OCI-LY7 (cell line): ENCODE data around the gene MACROD1. TPM values are rescaled to one million over a fixed set of nuclear protein-coding genes. Genes with fewer than 3 reads are reported as not detected.
A peak's percentile ranks its signal among the peaks of the same experiment; 100 is the strongest.

Source experiments
- BruUV-seq: library from RNA; stranded (reverse); fragments of 400-500 nt; replicated peaks from 2 replicates; lab custom pipeline; 2021; lab: Mats Ljungman, UMichigan
- CTCF ChIA-PET: fragments of 300-600 bp; sonication (Branson Sonifier 250); formaldehyde crosslinking; loops from one replicate; lab custom pipeline; 2022; ENCODE audit warnings: antibody characterized with exemption; ENCODE audit not compliant: unreplicated experiment; lab: Charles Lee
- POLR2A ChIA-PET: fragments of 300-600 bp; sonication (Branson Sonifier 250); formaldehyde crosslinking; loops from one replicate; lab custom pipeline; 2022; ENCODE audit warnings: antibody characterized with exemption; lab: Charles Lee
- DNase-seq: peaks from one replicate; pipeline ENCODE4 v3.0.0-alpha.2; 2015; ENCODE audit warnings: low spot score
- H2AFZ ChIP-seq: fragments of 200-600 bp; sonication (generic), shearing (Covaris generic); 2 replicates; pipeline ENCODE4 v1.6.1; 2014; ENCODE audit warnings: mild to moderate bottlenecking, antibody characterized with exemption, low read length, moderate library complexity
- H3K27ac ChIP-seq: fragments of 200-600 bp; sonication (generic); 2 replicates; pipeline ENCODE4 v1.5.1; 2014; ENCODE audit warnings: mixed run types, low read depth, mild to moderate bottlenecking, moderate library complexity, low read length, inconsistent platforms; ENCODE audit not compliant: poor library complexity, severe bottlenecking
- H3K36me3 ChIP-seq: fragments of 200-600 bp; sonication (generic); 2 replicates; pipeline ENCODE4 v1.6.1; 2014; ENCODE audit warnings: mild to moderate bottlenecking, antibody characterized with exemption, low read length, moderate library complexity, mixed read lengths; ENCODE audit not compliant: insufficient read depth
- H3K4me1 ChIP-seq: fragments of 200-600 bp; sonication (generic); 2 replicates; pipeline ENCODE4 v1.5.1; 2014; ENCODE audit warnings: mild to moderate bottlenecking, low read length; ENCODE audit not compliant: insufficient read depth, poor library complexity, severe bottlenecking
- H3K4me2 ChIP-seq: fragments of 200-600 bp; sonication (generic); 2 replicates; pipeline ENCODE4 v1.6.1; 2014; ENCODE audit warnings: mild to moderate bottlenecking, low read length
- H3K4me3 ChIP-seq: fragments of 200-600 bp; sonication (generic); 2 replicates; pipeline ENCODE4 v1.5.1; 2014; ENCODE audit warnings: mild to moderate bottlenecking, low read depth, low read length; ENCODE audit not compliant: poor library complexity, severe bottlenecking
- H3K79me2 ChIP-seq: fragments of 200-600 bp; sonication (generic); 2 replicates; pipeline ENCODE4 v1.6.1; 2016; ENCODE audit warnings: low read depth, mild to moderate bottlenecking, low read length, moderate library complexity, mixed read lengths; ENCODE audit not compliant: insufficient read depth
- H3K9me2 ChIP-seq: fragments of 200-600 bp; sonication (generic); 2 replicates; pipeline ENCODE4 v1.6.1; 2016; ENCODE audit warnings: mild to moderate bottlenecking, low read length, mixed read lengths; ENCODE audit not compliant: insufficient read depth
- H3K9me3 ChIP-seq: fragments of 200-600 bp; sonication (generic); 2 replicates; pipeline ENCODE4 v1.6.1; 2014; ENCODE audit warnings: mild to moderate bottlenecking, mixed run types, low read length, mixed read lengths
- H4K20me1 ChIP-seq: fragments of 200-600 bp; sonication (generic); 2 replicates; pipeline ENCODE4 v1.6.1; 2014; ENCODE audit warnings: mild to moderate bottlenecking, antibody characterized with exemption, low read length, moderate library complexity, mixed read lengths; ENCODE audit not compliant: insufficient read depth
- EZH2phosphoT487 ChIP-seq: fragments of 200-600 bp; sonication (generic); IDR thresholded peaks from 2 replicates; pipeline ENCODE4 v1.6.1; 2018; ENCODE audit warnings: low read depth, borderline replicate concordance, mild to moderate bottlenecking, mixed run types, antibody characterized with exemption, low read length, moderate library complexity, mixed read lengths
- intact Hi-C: fragments of 100-400 bp; cut with micrococcal nuclease; formaldehyde crosslinking; loops from one replicate; pipeline ENCODE4 v1.10.0; 2022; ENCODE audit not compliant: unreplicated experiment
- total RNA-seq, 2 experiments: library from RNA; depleted of rRNA in 1 of 2; stranded (reverse); fragments of >200 nt in 1 of 2; shearing (Covaris generic) in 1 of 2; gene quantifications; 2 replicates each; pipeline ENCODE4 v1.2.3, GENCODE V29; 2014 to 2022
- TF ChIP-seq, protein P1 (sequence below): fragments of 200-600 bp; sonication (generic); conservative IDR thresholded peaks from 2 replicates; pipeline ENCODE4 v1.5.1; 2014; ENCODE audit warnings: mild to moderate bottlenecking, antibody characterized with exemption, low read length, moderate library complexity, mixed read lengths

The MACROD1 gene
- total RNA-seq, 2 experiments from 2014 or later = 14.7 to 25.4 TPM

DNA sequence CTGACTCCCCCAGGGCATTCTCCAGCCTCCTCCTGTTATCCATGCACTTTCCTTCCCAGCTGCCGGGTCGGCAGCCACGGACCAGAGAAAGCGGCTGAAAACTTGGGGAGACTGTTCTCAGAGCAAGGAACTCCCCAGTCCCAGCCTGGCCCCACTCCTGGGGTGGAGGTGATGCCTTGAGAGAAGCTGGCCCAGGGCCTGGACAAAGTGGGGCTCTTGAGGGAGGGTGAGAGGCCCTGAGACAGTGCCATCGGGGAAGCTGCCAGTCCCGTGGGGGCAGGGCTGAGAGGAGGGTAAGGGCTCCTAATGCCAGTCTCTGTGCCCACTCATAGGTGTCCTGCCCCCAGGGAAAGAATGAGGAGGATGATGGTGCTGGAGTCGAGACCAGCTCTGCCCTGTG, 76.4 kb downstream of the MACROD1 start:
- BruUV-seq = no TSS peak
- Histone ChIP-seq H4K20me1 (no peaks in the 10 kb centered on the region), H3K9me2 (no peaks in the 10 kb centered on the region), H3K27ac (no peak overlapping the region), H3K4me1 (no peaks in the 10 kb centered on the region), H2AFZ (no peak overlapping the region), H3K4me3 (no peak overlapping the region), H3K79me2 (no peaks in the 10 kb centered on the region), H3K9me3 (no peaks in the 10 kb centered on the region), H3K36me3 (no peaks in the 10 kb centered on the region), H3K4me2 (no peak overlapping the region)
- no peak for DNase-seq
- TF ChIP-seq, protein P1, sequence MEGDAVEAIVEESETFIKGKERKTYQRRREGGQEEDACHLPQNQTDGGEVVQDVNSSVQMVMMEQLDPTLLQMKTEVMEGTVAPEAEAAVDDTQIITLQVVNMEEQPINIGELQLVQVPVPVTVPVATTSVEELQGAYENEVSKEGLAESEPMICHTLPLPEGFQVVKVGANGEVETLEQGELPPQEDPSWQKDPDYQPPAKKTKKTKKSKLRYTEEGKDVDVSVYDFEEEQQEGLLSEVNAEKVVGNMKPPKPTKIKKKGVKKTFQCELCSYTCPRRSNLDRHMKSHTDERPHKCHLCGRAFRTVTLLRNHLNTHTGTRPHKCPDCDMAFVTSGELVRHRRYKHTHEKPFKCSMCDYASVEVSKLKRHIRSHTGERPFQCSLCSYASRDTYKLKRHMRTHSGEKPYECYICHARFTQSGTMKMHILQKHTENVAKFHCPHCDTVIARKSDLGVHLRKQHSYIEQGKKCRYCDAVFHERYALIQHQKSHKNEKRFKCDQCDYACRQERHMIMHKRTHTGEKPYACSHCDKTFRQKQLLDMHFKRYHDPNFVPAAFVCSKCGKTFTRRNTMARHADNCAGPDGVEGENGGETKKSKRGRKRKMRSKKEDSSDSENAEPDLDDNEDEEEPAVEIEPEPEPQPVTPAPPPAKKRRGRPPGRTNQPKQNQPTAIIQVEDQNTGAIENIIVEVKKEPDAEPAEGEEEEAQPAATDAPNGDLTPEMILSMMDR = no peak
- TF ChIP-seq EZH2phosphoT487 = no peak
- ChIA-PET POLR2A (interaction anchor here (0.7 kb wide), 1 partner anchor 21 kb away, joined by 3 read pairs; no protein-coding TSS in a partner anchor), CTCF (no interaction called here)
- intact Hi-C loops = no loop called here

DNA sequence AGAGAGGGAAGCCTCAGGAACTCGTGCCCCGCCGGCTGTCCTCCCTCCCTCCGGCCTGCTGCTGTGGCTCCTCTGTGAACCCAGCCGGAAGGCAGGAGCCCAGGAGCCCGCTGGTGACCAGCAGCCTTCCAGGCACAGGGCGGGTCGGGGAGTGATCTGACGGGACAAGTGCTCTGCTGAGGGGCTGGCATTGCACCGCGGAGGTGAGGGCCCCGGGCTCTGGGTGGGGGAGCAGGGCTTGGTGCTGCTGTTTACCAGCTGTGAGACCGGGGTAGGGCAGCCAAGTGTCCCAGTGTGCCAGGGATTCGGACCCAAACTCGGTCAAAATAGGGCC, 76.9 kb downstream of the MACROD1 start:
- DNase-seq = no peak
- Histone ChIP-seq H3K4me1 (no peaks in the 10 kb centered on the region), H3K27ac (no peak overlapping the region), H3K4me3 (no peak overlapping the region), H3K79me2 (no peaks in the 10 kb centered on the region), H3K36me3 (no peaks in the 10 kb centered on the region), H3K9me3 (no peaks in the 10 kb centered on the region), H2AFZ (no peak overlapping the region), H3K9me2 (no peaks in the 10 kb centered on the region), H3K4me2 (no peak overlapping the region), H4K20me1 (no peaks in the 10 kb centered on the region)
- intact Hi-C loops = no loop called here
- BruUV-seq = no TSS peak
- TF ChIP-seq, protein P1 = no peak
- TF ChIP-seq EZH2phosphoT487 = no peak
- ChIA-PET CTCF (no interaction called here), POLR2A (no interaction called here)

DNA sequence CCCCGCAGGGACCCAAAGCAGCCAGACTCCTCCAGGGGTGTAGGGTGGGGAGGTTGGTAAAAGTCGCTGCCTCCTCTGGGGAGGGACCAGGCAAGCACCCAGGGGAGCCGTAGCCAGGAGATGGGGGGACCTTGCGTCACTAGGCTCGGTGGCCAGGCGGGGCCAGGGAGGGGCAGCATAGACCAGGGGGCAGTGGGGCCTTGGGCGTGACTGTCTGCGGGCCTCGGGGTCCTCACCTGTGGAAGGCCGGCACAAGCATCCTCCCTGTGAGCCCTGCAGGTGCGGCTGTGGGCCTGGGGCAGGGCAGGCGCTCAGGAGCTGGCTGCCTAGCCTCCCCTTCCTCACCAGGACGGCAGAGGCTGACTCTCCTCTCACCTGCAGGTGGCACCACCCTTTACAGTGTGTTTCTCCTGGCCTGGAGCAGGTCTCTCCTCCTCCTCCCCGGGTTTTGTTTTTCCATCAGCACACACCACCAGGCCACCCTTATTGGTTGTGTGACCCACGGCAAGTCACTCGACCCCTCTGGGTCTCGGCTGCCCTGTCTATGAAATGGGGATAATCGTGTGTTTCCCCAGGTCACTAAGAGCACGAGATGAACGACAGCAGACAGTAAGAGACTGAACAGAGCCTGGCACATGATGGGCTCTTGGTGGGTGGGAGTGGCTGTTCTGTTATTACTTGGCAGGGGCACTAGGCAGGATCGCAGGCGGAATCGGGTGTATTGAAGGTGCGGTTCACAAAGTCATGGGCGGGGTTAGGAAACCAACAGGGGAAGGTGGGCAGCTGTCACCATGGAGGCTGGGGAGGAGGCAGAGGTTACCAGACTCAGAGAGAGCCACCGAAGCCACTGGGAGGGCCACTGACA, 77.5 kb downstream of the MACROD1 start:
- no peak overlapping the region for H2AFZ ChIP-seq
- no peaks in the 10 kb centered on the region for H3K4me1 ChIP-seq
- DNase-seq = peak; percentile 45
- H3K79me2 ChIP-seq = no peaks in the 10 kb centered on the region
- BruUV-seq = no TSS peak
- intact Hi-C loops = loop anchor here (1.0 kb wide), 1 partner anchor 60 kb away; no protein-coding TSS in a partner anchor
- no peak overlapping the region for H3K27ac ChIP-seq
- TF ChIP-seq, protein P1 = peak; percentile 75
- TF ChIP-seq EZH2phosphoT487 = no peak
- no peak overlapping the region for H3K4me2 ChIP-seq
- no peaks in the 10 kb centered on the region for H4K20me1 ChIP-seq
- H3K9me2 ChIP-seq = no peaks in the 10 kb centered on the region
- ChIA-PET CTCF (no interaction called here), POLR2A (no interaction called here)
- no peaks in the 10 kb centered on the region for H3K36me3 ChIP-seq
- H3K4me3 ChIP-seq = no peak overlapping the region
- H3K9me3 ChIP-seq = no peaks in the 10 kb centered on the region
